ENCODE data around the gene STXBP6. TPM values are rescaled to one million over a fixed set of nuclear protein-coding genes. Genes with fewer than 3 reads are reported as not detected.
A peak's percentile ranks its signal among the peaks of the same experiment; 100 is the strongest.

STXBP6 gene
- total RNA-seq, 1 experiment from 2014 or later: not detected

DNA sequence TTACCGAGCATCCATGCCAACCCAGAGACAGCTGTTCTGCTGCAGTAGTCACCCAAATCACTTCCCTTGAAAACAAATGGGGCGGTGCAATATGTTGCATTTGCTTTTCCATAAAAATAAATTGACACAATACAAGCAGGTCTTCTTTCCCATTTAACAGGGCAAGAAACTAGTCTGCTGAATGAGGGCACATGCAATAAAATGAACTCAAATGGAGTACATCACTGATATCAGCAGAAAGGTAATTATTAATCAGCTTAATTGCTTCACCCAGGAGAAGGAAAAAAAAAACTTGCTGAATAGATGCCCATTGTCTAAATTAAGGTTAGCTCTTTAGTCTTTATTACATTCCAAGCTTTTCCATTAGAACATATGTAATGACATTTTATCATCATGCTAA lies 240.8 kb downstream of the STXBP6 start:
- H3K27ac ChIP-seq (ENCODE audit: low read length): no peak overlapping the region
- no peaks in the 10 kb centered on the region; the same call in 1 of the 2 replicates for H3K27me3 ChIP-seq (ENCODE audit: control insufficient read depth, insufficient read depth, low read length)
- no peak overlapping the region for H3K4me3 ChIP-seq (ENCODE audit: low read depth in 2 of 2, low read length in 2 of 2)
- ATAC-seq (no peak), DNase-seq (ENCODE audit: low read depth, low spot score) (no peak)
- no peaks in the 10 kb centered on the region for H3K9me3 ChIP-seq (ENCODE audit: control insufficient read depth, insufficient read depth, low read depth, low read length)
- CTCF ChIA-PET: no interaction called here
- H3K36me3 ChIP-seq (ENCODE audit: control insufficient read depth, insufficient read depth, low read length): no peaks in the 10 kb centered on the region
- no peaks in the 10 kb centered on the region for H3K4me1 ChIP-seq (ENCODE audit: control insufficient read depth, insufficient read depth, low read length)
- BruUV-seq (replicated peaks): no TSS peak
- POLR2A ChIA-PET: no interaction called here
- in situ Hi-C loops (cut with HindIII; ENCODE audit: low pct_unique_long_range_greater_than_20kb, low sequenced_read_pairs): no loop called here
- intact Hi-C loops (cut with micrococcal nuclease; ENCODE audit: unreplicated experiment): loop anchor here (5.0 to 10.0 kb wide), 2 partner anchors 236 to 343 kb away; no protein-coding TSS in a partner anchor
- TF ChIP-seq POLR2AphosphoS5 (IDR thresholded peaks at IDR 0.05; ENCODE audit: low read depth, low read length) (no peak), SIN3A (IDR thresholded peaks at IDR 0.05; ENCODE audit: borderline replicate concordance, insufficient read depth, low read depth, low read length) (no peak)

DNA sequence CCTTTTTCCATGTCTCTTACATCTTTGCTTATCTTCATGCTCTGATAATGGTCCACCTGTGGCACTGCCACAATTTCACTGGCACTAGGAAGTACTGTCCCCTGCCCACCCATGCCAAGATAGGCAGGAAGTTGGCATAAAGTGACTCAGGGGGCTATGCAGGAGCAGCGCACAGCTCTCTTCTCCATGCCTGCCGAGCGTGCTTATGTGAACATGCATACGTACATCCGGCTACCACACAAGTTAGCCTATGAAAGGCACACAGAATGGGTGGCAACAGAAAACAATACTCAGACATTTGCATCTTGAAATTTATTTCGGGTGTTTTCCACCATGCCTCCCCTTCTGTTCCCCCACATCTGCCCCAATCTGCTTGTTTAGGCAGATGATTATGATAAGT lies 241.5 kb downstream of the STXBP6 start:
- ATAC-seq: no peak
- Histone ChIP-seq H3K27ac (ENCODE audit: low read length) (no peak overlapping the region), H3K4me1 (ENCODE audit: control insufficient read depth, insufficient read depth, low read length) (no peaks in the 10 kb centered on the region), H3K9me3 (ENCODE audit: control insufficient read depth, insufficient read depth, low read depth, low read length) (no peaks in the 10 kb centered on the region), H3K4me3 (ENCODE audit: low read depth in 2 of 2, low read length in 2 of 2) (no peak overlapping the region), H3K36me3 (ENCODE audit: control insufficient read depth, insufficient read depth, low read length) (no peaks in the 10 kb centered on the region), H3K27me3 (ENCODE audit: control insufficient read depth, insufficient read depth, low read length) (no peaks in the 10 kb centered on the region)
- in situ Hi-C loops (cut with HindIII; ENCODE audit: low pct_unique_long_range_greater_than_20kb, low sequenced_read_pairs) (no loop called here), intact Hi-C loops (cut with micrococcal nuclease; ENCODE audit: unreplicated experiment) (loop anchor here (5.0 to 10.0 kb wide), 2 partner anchors 236 to 344 kb away; no protein-coding TSS in a partner anchor)
- DNase-seq (ENCODE audit: low read depth, low spot score): no peak
- TF ChIP-seq TCF7L2 (IDR thresholded peaks at IDR 0.05; ENCODE audit: low read depth, low read length): no peak
- TF ChIP-seq SIN3A (IDR thresholded peaks at IDR 0.05; ENCODE audit: borderline replicate concordance, insufficient read depth, low read depth, low read length): no peak
- TF ChIP-seq, protein P1, sequence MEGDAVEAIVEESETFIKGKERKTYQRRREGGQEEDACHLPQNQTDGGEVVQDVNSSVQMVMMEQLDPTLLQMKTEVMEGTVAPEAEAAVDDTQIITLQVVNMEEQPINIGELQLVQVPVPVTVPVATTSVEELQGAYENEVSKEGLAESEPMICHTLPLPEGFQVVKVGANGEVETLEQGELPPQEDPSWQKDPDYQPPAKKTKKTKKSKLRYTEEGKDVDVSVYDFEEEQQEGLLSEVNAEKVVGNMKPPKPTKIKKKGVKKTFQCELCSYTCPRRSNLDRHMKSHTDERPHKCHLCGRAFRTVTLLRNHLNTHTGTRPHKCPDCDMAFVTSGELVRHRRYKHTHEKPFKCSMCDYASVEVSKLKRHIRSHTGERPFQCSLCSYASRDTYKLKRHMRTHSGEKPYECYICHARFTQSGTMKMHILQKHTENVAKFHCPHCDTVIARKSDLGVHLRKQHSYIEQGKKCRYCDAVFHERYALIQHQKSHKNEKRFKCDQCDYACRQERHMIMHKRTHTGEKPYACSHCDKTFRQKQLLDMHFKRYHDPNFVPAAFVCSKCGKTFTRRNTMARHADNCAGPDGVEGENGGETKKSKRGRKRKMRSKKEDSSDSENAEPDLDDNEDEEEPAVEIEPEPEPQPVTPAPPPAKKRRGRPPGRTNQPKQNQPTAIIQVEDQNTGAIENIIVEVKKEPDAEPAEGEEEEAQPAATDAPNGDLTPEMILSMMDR (IDR thresholded peaks at IDR 0.05): no peak
- TF ChIP-seq, protein P2, sequence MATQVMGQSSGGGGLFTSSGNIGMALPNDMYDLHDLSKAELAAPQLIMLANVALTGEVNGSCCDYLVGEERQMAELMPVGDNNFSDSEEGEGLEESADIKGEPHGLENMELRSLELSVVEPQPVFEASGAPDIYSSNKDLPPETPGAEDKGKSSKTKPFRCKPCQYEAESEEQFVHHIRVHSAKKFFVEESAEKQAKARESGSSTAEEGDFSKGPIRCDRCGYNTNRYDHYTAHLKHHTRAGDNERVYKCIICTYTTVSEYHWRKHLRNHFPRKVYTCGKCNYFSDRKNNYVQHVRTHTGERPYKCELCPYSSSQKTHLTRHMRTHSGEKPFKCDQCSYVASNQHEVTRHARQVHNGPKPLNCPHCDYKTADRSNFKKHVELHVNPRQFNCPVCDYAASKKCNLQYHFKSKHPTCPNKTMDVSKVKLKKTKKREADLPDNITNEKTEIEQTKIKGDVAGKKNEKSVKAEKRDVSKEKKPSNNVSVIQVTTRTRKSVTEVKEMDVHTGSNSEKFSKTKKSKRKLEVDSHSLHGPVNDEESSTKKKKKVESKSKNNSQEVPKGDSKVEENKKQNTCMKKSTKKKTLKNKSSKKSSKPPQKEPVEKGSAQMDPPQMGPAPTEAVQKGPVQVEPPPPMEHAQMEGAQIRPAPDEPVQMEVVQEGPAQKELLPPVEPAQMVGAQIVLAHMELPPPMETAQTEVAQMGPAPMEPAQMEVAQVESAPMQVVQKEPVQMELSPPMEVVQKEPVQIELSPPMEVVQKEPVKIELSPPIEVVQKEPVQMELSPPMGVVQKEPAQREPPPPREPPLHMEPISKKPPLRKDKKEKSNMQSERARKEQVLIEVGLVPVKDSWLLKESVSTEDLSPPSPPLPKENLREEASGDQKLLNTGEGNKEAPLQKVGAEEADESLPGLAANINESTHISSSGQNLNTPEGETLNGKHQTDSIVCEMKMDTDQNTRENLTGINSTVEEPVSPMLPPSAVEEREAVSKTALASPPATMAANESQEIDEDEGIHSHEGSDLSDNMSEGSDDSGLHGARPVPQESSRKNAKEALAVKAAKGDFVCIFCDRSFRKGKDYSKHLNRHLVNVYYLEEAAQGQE (IDR thresholded peaks at IDR 0.05; ENCODE audit: insufficient read depth in 1 of 2, low read depth in 2 of 2, low read length in 1 of 2): no peak
- TF ChIP-seq POLR2AphosphoS5 (IDR thresholded peaks at IDR 0.05; ENCODE audit: low read depth, low read length): no peak
- BruUV-seq (replicated peaks): no TSS peak
- POLR2A ChIA-PET: no interaction called here
- CTCF ChIA-PET: no interaction called here

DNA sequence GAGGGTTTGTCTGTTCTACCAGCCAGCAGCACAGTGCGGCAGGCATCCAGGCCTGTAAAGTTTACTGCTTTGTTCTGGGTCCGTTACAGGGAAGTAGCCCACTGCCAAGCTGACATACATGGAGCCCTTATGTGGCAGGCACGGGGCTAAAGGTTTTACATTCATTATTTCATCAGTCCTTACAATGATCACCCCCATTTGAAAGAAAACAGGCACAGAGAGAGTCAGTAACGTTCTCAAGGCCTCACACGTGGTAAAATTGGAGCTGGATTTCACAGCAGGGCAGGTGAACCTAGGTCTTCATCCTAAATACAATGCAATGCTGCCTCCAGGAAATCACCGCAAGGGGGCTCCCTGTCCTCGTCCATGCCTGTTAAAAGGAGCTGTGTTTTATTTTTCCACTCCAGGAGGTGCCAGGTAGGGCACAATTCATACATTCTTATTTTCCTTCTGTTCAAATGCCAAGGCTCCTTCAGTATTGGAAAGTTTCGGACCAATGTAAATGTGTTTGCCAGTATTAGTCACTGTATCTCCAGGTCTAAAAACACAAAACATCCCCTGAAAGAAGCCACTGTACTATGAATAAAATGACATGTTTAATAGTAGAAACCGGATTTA lies 243.8 kb downstream of the STXBP6 start:
- Histone ChIP-seq H3K36me3 (ENCODE audit: control insufficient read depth, insufficient read depth, low read length) (no peaks in the 10 kb centered on the region), H3K4me1 (ENCODE audit: control insufficient read depth, insufficient read depth, low read length) (no peaks in the 10 kb centered on the region), H3K9me3 (ENCODE audit: control insufficient read depth, insufficient read depth, low read depth, low read length) (no peaks in the 10 kb centered on the region), H3K27ac (ENCODE audit: low read length) (no peak overlapping the region), H3K27me3 (ENCODE audit: control insufficient read depth, insufficient read depth, low read length) (no peaks in the 10 kb centered on the region), H3K4me3 (ENCODE audit: low read depth in 2 of 2, low read length in 2 of 2) (no peak overlapping the region)
- intact Hi-C loops (cut with micrococcal nuclease; ENCODE audit: unreplicated experiment) (loop anchor here (5.0 to 10.0 kb wide), 2 partner anchors 239 to 346 kb away; no protein-coding TSS in a partner anchor), in situ Hi-C loops (cut with HindIII; ENCODE audit: low pct_unique_long_range_greater_than_20kb, low sequenced_read_pairs) (no loop called here)
- ATAC-seq: peak; percentile 70; the same call in 1 of the 2 replicates
- TF ChIP-seq, protein P1 (IDR thresholded peaks at IDR 0.05): peak; percentile 73
- TF ChIP-seq TCF7L2 (IDR thresholded peaks at IDR 0.05; ENCODE audit: low read depth, low read length): no peak
- no peak for TF ChIP-seq POLR2AphosphoS5 (IDR thresholded peaks at IDR 0.05; ENCODE audit: low read depth, low read length)
- TF ChIP-seq, protein P2 (IDR thresholded peaks at IDR 0.05; ENCODE audit: insufficient read depth in 1 of 2, low read depth in 2 of 2, low read length in 1 of 2): no peak
- no peak for TF ChIP-seq SIN3A (IDR thresholded peaks at IDR 0.05; ENCODE audit: borderline replicate concordance, insufficient read depth, low read depth, low read length)
- no TSS peak for BruUV-seq (replicated peaks)
- ChIA-PET POLR2A (no interaction called here), CTCF (interaction anchor here (0.7 to 0.8 kb wide), 2 partner anchors 325 to 358 kb away, joined by 3 to 4 read pairs; no protein-coding TSS in a partner anchor)
- DNase-seq (ENCODE audit: low read depth, low spot score): peak; percentile 28
